Measurements from ENCODE around the gene TACR2. TPM values are rescaled to one million over a fixed set of nuclear protein-coding genes. Genes with fewer than 3 reads are reported as not detected.

TACR2 gene
- total RNA-seq, 1 donor from 2014 or later = not detected

DNA sequence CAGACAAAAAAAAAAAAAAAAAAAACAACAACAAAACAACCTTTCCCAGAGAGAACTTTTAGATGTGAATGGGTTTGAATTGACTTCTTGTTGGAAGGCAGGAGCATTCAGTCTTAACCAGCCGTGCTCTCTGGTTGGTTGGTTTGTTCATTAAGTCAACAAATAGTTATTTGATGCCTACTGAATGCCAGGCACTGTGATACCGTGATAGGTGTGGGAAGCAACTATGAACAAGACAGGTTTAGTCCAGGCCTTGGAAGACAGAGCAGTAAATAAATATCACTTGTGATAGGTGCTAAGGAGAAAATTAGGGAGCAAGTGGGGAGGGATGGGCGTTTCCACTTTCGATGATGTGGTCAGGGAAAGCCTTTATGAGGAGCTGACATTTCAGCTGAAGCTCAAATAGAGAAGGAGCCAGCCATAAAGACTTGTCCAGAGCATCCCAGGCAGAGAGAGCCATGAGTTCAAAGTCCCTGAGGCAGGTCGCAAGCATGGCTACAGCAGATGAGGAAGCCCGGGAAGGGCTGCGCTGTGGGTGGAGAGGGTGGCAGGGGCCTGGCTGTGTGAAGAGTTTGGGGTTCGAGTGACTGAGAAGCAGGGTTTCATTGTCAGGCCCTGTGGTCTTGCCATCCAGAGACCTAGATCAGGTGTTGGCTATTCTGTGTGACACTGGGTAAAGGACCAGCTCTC lies 42.5 kb upstream of the TACR2 start:
- no peak overlapping the region for H3K27ac Mint-ChIP-seq (ENCODE audit: unreplicated experiment)
- H3K36me3 Mint-ChIP-seq (ENCODE audit: unreplicated experiment) = no peaks in the 10 kb centered on the region
- no peak for DNase-seq (ENCODE audit: extremely low spot score, unreplicated experiment)
- peaks cover 6% of the 10 kb centered on the region for H3K4me1 Mint-ChIP-seq (ENCODE audit: unreplicated experiment)
- H3K27me3 Mint-ChIP-seq (ENCODE audit: unreplicated experiment) = no peaks in the 10 kb centered on the region
- H3K4me3 Mint-ChIP-seq (ENCODE audit: unreplicated experiment) = no peak overlapping the region
- no peaks in the 10 kb centered on the region for H3K9me3 Mint-ChIP-seq (ENCODE audit: unreplicated experiment)
- TF ChIP-seq, protein P1, sequence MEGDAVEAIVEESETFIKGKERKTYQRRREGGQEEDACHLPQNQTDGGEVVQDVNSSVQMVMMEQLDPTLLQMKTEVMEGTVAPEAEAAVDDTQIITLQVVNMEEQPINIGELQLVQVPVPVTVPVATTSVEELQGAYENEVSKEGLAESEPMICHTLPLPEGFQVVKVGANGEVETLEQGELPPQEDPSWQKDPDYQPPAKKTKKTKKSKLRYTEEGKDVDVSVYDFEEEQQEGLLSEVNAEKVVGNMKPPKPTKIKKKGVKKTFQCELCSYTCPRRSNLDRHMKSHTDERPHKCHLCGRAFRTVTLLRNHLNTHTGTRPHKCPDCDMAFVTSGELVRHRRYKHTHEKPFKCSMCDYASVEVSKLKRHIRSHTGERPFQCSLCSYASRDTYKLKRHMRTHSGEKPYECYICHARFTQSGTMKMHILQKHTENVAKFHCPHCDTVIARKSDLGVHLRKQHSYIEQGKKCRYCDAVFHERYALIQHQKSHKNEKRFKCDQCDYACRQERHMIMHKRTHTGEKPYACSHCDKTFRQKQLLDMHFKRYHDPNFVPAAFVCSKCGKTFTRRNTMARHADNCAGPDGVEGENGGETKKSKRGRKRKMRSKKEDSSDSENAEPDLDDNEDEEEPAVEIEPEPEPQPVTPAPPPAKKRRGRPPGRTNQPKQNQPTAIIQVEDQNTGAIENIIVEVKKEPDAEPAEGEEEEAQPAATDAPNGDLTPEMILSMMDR (IDR thresholded peaks at IDR 0.05) = no peak

DNA sequence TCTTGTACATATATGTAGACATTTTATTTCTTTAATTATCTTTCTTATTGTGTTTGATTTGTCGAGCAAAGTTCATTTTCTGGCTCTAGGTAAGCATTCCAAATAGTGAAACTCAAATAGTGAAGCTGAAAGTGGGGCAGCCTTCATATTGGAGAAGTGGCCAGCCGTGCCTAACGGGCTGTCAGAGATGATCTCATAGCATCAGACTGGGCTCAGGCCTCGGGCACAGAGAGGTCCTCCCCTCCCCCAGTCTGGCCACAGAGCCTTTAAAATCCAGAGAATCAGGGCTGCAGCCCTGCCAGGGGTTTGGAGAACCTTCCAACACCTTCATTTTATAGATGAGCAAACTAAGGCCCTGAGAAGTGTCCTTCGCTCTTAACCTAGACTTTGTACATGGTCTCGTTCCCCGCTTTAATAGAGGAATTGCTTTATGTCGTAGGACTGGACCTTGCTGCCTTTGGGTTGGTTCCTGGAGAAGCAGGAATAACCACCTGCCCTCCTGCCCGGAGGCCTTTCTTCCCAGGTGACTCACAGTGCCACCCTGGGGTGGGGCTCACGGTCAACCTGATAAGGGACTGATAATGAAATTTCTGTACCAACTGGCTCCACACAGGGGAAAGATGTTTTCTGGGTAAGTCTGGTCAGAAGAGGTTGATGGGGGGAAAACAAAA lies 41.8 kb upstream of the TACR2 start:
- H3K4me1 Mint-ChIP-seq (ENCODE audit: unreplicated experiment) = peaks cover 6% of the 10 kb centered on the region

DNA sequence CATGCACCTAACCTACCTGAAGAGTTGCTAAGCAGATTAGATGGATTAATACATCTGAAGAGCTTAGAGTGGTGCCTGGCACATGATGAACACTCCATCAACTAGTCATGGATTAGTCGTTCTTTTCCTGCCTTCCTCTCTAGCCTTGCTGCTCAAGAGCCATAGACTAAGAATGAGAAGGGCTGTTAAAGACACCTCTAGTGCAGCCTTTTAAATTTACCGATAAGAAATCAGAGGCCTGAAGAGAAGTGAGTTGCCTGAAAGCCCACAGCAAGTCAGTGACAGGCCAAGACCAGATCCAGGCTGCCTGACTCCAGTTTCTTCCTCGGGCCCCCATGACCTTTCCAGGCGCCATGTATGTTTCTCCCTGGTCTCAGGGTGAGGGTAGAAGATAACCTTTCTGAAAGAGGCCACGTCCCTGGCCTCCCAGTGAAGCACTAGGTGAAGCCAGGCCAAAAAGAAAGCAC lies 41.1 kb upstream of the TACR2 start:
- TF ChIP-seq, protein P1 (IDR thresholded peaks at IDR 0.05) = no peak
- Mint-ChIP-seq H3K9me3 (ENCODE audit: unreplicated experiment) (no peaks in the 10 kb centered on the region), H3K36me3 (ENCODE audit: unreplicated experiment) (no peaks in the 10 kb centered on the region), H3K4me3 (ENCODE audit: unreplicated experiment) (no peak overlapping the region), H3K4me1 (ENCODE audit: unreplicated experiment) (peaks cover 6% of the 10 kb centered on the region), H3K27me3 (ENCODE audit: unreplicated experiment) (peaks cover 2% of the 10 kb centered on the region), H3K27ac (ENCODE audit: unreplicated experiment) (no peak overlapping the region)
- DNase-seq (ENCODE audit: extremely low spot score, unreplicated experiment) = no peak

More for the DNA sequence above, 41.8 kb upstream of the TACR2 start:
- TF ChIP-seq, protein P1 (IDR thresholded peaks at IDR 0.05) = no peak
- no peaks in the 10 kb centered on the region for H3K36me3 Mint-ChIP-seq (ENCODE audit: unreplicated experiment)
- no peaks in the 10 kb centered on the region for H3K9me3 Mint-ChIP-seq (ENCODE audit: unreplicated experiment)
- H3K27me3 Mint-ChIP-seq (ENCODE audit: unreplicated experiment) = no peaks in the 10 kb centered on the region
- no peak for DNase-seq (ENCODE audit: extremely low spot score, unreplicated experiment)
- H3K27ac Mint-ChIP-seq (ENCODE audit: unreplicated experiment) = no peak overlapping the region
- H3K4me3 Mint-ChIP-seq (ENCODE audit: unreplicated experiment) = no peak overlapping the region

DNA sequence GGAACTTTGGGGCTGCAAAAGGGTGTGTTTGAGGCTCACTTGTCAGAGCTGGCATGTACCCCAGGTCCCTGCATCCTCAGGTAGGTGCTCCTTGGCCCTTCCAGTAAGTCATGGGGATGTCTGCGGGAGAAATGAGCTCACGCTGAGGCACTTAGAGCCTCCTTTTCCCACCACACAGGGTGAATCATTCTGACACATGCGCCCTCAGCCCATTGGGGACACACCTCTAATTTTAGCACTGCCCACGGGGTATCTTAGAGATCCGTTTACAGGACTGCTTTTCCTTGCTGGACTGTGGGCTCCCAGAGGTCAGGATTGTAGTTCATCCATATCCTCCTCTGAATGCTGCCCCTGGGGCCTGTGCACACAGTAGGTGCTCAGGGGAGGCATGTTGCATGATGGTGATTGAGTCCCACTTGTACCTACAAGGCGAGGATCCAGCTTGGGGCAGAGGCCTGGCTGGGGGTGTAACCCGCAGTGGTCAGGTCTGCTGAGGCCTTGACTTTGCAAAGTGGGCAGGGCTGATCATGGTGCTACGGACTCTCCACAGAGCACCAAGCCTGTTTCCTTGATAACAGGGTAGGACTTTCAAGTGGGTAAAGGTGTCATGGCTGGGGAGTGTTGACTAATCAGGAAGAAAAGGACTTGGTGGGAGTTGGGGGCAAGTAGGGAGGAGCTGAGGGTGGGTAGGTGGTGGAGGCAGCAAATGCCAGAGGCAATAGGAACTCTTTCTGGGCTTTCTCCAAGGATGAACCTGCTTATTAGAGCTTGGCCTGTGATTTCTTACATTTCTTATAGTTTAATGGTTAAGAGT lies 40.4 kb upstream of the TACR2 start:
- Mint-ChIP-seq H3K4me1 (ENCODE audit: unreplicated experiment) (peaks cover 6% of the 10 kb centered on the region), H3K4me3 (ENCODE audit: unreplicated experiment) (no peak overlapping the region), H3K27me3 (ENCODE audit: unreplicated experiment) (peaks cover 8% of the 10 kb centered on the region), H3K27ac (ENCODE audit: unreplicated experiment) (no peak overlapping the region), H3K36me3 (ENCODE audit: unreplicated experiment) (no peaks in the 10 kb centered on the region), H3K9me3 (ENCODE audit: unreplicated experiment) (no peaks in the 10 kb centered on the region)
- DNase-seq (ENCODE audit: extremely low spot score, unreplicated experiment) = no peak
- TF ChIP-seq, protein P1 (IDR thresholded peaks at IDR 0.05) = no peak
